Embryonic facial prominence (tissue), 1 donor: ENCODE measurements around the gene VAV3.

Experiments used
- DNase-seq: peaks from one replicate; pipeline ENCODE4 v3.0.0-alpha.2; 2016; ENCODE audit errors: extremely low spot score

The VAV3 gene

GRCh38 chr1:107972391-107973180 is 7.6 kb upstream of the VAV3 start:
- DNase-seq = no peak

DNA sequence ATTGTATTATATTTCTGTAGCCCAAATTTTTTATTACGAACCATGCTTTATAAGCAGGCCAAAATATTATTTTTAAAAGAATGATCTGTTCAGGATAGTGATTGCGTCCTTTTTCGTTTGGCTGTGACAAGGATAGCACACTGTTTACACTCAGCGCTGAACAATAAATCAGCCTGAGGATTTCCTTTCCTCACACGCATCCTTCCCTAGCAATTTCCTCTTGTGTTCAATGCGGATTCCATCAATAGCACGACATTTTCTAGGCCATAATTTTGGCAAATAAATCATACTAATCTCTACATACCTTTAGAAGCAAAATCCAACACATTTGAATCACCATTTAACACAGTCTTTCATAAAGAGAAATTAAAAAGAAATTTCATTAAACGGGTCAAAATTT is 1.6 kb upstream of the VAV3 start:
- DNase-seq = no peak

GRCh38 chr1:107964336-107965109 is 457 bp downstream of the VAV3 start:
- no peak for DNase-seq

GRCh38 chr1:107963601-107964335 is 1.2 kb downstream of the VAV3 start:
- no peak for DNase-seq

GRCh38 chr1:107963008-107963407 is 2.0 kb downstream of the VAV3 start:
- DNase-seq = no peak

GRCh38 chr1:107954719-107955415 is 10.1 kb downstream of the VAV3 start:
- DNase-seq = no peak

GRCh38 chr1:107954126-107954525 is 10.9 kb downstream of the VAV3 start:
- DNase-seq = no peak

GRCh38 chr1:107953556-107953955 is 11.4 kb downstream of the VAV3 start:
- DNase-seq = no peak

DNA sequence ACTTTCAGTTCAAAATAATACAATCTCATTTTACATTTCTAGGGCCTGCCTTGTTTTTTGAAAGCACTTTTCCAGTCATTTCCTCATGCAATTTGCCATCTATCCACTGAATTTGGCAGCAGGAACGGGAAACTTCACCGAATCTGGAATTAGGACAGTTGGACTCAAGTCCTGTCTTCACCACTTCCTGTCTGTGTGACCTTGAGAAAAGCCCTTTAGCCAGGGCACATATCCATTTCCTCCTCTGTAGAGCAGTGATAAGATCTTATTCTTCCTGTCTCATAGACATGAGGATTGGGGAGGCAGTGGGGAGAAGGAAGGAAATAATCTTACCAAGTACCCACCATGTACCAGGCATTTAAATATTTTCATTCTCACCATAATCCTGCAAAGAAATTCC is 12.0 kb downstream of the VAV3 start:
- no peak for DNase-seq

DNA sequence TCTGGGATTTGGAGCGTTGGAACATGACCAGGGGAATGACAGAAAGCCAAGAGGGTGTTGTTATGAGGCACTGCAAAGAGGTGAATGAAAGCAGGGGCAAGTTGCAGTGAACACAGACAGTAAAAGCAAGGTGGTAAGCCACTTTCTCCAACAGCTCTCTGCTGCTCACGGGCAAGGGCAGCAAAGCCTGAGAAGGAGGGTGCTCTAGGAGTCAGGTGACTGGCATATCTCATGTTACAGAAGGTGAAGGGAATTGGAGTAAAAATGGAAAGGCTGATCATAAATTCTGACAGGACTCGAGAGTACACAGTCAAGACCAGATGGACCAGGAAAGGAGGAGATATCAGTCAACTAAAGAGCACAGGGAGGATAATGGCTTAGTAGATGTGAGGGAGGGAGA is 14.5 kb downstream of the VAV3 start:
- no peak for DNase-seq

GRCh38 chr1:107949467-107950253 is 15.3 kb downstream of the VAV3 start:
- no peak for DNase-seq

DNA sequence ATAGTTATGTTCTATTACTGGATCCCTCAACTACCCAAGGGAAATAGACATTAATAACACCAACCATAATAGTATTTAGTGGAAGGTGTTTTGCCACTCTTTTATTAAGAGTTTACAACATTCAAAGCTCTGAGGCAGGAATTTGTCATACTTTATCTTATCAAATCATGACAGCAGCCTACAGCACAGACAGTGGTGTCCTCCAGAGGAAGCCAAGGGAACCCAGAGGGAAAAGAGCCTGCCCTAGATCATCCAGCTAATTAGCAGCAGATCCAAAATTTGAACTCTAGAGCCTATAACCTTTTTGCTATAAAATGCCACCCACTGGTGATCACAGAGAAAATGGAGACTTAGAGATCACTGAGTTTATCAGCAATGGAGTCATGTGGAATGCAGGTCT is 18.2 kb downstream of the VAV3 start:
- DNase-seq = no peak

GRCh38 chr1:107943694-107944093 is 21.3 kb downstream of the VAV3 start:
- DNase-seq = no peak

DNA sequence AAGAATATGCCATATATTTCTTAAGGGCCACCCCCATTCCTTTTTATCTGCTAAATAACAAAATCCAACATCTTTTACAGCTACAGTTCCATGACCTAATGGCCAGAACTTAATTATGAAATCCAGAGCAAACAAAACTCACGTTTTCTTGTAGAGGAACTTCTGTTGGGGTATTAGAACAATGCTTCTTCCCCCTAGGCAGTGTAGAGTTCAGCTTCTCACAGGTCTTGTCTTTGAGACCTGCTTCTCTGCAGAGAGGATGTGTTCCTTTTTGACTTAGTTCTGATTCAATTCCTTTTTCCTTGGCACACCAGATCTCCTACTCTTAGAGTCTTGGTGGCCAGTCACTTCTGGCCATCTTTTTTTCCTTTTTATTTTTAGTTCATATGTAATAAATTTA is 22.2 kb downstream of the VAV3 start:
- no peak for DNase-seq

GRCh38 chr1:107941531-107941930 is 23.4 kb downstream of the VAV3 start:
- DNase-seq = no peak

GRCh38 chr1:107941123-107941522 is 23.9 kb downstream of the VAV3 start:
- no peak for DNase-seq

DNA sequence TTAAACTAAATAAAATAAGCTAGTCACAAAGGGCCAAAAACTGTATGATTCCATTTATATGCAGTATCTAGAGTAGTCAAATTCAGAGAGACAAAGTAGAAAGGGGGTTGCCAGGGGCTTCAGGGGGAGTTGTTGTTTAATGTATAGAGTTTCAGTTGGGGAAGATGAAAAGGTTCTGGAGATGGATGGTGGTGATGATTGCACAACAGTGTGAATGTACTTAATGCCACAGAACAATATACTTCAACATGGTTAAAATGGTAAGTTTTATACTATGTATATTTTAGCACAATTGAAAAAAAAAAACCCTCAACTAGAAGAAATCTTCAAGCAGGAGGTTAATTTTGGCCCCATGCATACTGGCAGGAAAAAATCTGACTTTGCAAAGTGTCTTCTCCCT is 24.3 kb downstream of the VAV3 start:
- no peak for DNase-seq

GRCh38 chr1:107940017-107940577 is 24.9 kb downstream of the VAV3 start:
- DNase-seq = no peak

DNA sequence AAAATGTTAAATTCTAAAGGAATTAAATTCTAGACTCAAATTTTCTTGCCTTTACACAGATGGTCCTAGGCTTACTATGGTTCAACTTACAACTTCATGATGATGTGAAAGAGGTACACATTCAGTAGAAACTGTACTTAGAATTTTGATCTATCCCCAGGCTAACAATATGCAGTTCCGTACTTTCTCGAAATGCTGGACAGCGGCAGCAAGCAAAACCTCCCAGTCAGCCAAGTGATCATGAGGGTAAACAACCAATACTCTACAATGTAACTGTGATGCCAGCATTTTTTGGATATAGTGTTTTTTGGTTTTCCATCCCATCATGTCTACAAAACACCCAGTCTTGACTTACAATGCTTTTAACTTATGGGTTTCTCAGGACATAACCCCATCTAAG is 25.7 kb downstream of the VAV3 start:
- no peak for DNase-seq

DNA sequence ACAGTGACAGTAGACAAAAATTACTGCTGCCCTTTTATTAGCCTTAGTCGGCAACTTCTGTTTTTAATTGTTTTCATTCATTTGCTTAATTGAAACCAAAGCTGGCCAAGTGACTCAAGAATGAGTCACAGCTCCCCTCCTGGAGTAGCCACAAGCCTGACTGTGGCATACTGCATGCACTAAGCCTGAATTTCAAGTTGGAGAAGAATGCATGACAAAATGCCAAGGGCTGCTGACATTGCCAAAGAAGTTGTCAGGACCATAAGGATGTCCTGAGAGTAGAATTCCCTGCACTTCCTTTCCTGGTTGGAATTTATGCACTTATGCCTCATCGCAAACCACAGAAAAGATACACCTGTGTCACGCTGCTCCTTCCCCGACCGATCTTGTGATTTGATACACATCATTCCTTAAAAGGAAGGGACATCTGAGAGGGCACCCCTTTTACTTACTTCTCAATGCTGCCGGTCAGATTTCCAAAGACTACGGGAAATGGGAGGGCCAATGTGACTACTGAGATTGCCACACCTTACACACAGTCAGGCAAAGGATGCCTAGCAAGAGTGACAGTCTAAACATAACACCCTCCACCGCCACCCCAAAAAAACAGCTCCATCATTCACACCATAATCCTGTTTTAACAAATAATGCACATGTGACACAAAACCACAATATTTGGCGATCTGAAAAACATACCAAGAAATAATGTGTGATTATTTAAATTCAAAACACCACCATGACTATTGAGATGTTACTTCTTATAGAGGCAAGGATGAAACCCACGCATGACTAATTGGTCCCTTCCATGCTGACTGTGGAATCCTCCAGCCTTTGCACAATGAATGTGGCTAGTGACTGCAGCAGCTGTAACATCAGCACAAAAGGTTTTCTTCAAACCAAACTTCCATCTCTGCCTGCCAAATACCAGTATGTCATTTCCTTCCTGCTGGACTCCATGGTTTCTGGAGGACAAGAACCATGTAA is 28.2 kb downstream of the VAV3 start:
- no peak for DNase-seq
